ENCODE results near the gene CAVIN1. TPM values are rescaled to one million over a fixed set of nuclear protein-coding genes. Genes with fewer than 3 reads are reported as not detected.
"Not testable (repeated sequence)": the region's sequence is repeated elsewhere in the genome, so short reads cannot be mapped to it uniquely, and the experiment has no call there.

Gene CAVIN1
- total RNA-seq, 1 donor from 2014 or later, result 177 TPM

DNA sequence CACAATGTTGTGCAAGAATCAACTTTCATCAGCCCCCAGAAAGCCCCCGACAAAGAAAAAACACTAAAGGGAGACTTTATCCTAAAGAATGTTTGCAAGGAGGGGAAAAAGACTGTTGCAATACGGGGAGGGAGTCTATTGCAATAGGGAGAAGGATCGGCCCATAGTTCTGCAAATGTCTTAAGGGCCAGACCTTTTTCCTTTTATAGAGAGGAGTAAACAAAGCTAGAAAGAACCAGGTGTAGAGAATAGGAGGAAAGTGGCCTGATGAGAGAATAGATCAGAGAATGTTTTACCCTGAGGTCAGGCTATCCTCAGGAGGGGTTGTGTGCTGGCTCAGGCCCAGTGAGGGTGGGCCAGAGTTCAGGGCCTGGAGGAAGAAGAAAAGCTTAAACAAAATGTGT is 8.7 kb upstream of the CAVIN1 start:
- DNase-seq (ENCODE audit: low spot score), result no peak

DNA sequence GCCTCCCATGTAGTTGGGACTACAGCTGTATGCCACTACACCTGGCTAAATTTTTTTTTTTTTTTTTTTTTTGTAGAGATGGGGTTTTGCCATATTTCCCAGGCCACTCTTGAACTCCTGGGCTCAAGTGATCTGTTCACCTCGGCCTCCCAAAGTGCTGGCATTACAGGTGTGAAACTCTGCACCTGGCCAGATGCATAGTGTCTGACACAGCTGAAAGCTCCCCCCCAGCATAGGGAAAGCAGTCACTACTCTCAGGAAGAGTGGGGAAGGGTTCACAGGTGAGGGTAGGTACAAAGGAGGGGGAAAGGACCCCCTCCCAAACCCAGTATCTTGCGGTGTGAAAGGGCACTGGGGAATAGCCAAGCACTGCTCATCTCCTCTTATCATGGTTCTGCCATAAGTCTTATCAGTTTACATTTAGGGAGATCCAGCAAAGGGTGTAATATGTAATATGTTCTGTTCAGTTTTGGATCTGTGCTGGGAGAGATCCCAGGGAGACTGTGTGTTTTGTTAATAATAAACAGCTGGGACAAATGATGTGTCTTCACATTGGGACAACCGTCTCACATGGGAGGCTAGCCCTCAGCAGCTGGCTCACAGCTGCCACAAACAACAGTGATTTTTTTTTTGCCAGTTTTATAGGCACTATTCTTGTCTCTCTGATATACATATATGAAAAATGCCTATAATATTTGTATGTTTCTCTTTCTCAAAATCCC is 6.8 kb upstream of the CAVIN1 start:
- no peak for DNase-seq (ENCODE audit: low spot score)

DNA sequence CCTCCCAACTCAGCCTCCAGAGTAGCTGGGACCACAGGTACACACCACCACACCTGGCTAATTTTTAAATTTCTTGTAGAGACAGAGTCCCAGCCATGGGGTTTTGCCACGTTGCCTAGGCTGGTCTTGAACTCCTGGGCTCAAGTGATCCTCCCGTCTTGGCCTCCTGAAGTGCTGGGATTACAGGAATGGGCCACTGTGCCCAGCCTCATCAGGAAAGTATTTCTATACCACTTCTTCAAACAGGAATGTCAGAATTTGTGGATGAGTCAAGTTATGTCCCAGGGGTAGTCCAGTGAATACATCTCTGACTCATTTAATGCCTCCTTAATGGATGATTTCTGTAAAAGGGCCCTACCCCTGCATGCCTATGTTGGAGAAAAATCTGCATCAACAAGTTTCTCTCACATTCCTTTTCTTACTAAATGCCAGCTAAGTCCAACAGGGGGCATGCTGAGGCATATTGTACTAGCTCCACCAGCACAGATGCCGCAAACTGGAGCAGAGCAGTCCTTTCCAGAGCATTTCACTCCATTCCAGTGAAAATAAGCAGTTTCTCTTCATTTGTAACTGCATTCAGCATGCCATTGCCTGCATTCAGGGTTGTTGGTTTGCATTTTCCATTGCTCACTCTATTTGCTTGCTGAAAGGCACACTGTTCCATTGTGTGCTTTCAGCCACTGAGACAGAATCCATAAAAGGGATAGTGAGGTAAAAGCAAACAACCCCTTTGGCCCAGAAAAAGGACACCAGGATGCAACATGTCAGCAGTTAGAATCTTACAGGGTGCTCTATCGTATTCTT is 5.3 kb upstream of the CAVIN1 start:
- DNase-seq (ENCODE audit: low spot score), result peak; percentile 73

DNA sequence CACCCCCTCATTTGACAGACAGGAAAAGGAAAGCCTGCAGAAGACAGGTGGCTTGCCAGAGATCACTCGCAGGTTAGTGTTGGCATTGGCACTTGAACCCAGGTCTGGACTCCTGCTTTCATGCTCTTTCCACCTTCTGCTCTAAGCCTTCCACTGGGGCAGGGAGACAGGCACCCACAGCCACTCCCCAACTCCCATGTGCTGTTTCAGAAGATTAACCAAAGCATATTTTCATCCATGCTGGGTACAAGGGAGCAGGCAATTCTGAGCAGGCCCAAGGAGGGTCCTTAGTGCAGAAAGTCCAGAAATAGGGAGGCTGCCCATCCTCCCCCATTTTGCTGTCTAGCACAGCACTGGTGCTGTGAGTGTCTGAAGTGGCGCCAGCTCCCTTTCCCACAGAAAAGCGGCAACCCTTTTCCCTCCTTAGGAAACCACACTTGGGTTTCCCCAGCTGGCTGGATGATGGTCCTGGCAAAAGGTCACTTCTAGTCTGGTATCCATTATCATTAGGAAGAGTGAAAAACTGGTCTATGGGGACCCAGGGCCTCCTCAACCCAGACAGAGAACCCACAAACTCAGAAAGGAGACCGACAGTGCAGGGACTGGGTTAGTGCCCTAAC is 2.0 kb upstream of the CAVIN1 start:
- no peak for DNase-seq (ENCODE audit: low spot score)

DNA sequence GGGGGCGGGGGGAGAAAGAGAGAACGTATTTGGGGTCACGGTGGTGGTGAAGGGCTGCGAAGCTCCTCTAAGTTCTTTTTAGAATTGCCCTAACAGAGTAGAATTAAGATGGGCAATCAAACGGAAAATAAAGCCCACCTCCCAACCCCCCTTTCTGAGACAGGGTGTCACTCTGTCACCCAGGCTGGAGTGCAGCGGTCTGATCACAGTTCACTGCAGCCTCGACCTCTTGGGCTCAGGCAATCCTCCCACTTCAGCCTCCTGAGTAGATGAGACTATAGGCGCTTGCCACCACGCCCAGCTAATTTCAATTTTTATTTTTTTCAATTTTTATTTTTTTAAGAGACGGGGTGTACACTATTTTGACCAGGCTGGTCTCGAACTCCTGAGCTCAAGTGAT is 710 bp upstream of the CAVIN1 start:
- DNase-seq (ENCODE audit: low spot score), result no peak

DNA sequence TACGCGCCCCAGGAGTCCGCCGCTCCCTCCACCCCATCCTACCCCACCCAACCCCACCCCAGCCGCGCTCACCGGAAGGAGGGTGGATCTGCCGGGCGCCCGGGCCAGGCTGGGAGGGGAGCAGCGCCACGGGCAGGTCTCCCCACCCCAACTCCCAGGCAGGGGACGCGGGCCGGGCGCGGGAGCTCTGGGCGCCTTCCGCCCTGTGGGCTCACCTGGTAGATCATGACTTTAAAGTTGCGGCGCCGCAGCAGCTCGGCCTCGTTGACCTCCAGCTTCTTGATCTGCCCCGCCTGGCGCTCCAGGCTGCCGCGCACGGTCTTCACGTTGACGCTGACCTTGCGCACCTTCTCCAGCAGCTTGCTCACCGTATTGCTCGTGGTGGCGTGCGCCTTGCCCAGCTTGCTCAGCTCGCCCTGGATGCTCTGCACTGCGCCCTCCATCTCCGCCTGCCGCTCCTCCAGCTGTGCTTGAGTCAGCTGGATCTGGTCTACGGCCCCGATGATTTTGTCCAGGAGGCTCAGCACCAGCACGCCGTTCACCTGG is 571 bp downstream of the CAVIN1 start:
- DNase-seq (ENCODE audit: low spot score), result peak; percentile 51

DNA sequence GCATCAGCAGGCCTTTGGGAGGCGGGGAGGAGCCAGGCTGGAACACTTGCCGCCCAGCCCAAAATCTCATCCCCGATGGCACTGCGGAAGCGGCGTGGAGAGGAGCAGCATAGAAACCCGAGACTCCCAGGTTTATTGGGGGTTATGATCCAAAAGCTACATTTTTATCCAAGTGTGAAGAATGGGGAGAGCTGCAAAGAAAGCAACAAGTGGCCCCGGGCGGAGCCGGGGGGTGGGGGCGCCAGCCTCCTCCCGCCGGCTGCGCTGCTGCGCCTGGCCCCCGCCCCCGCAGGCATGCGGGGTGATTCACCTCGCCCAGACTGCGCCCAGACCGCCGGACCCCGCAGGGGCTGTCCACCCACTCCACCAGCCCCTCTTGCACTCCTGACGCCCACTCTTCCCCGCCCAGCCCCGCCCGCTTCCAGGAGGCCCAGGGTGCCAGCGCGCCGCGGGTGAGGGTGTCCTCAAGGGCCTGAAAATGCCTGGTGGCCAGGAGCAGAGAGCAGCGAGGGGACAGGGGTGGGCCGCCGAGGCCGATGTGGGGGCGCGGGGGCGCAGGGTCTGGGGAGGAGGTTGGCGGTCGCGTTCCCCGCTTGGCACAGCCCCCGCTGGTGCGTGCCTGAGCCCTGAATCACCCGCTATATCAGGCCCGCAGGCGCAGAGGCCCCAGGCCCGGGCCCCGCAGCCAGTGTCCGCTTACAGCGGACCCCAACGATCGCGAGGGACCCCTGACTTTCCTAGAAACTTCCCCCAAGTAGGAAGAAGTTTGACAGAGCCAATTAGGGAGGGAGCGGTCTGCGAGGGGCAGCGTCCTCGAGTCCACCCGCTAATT is 1.3 kb downstream of the CAVIN1 start:
- DNase-seq (ENCODE audit: low spot score), result peak; percentile 58

DNA sequence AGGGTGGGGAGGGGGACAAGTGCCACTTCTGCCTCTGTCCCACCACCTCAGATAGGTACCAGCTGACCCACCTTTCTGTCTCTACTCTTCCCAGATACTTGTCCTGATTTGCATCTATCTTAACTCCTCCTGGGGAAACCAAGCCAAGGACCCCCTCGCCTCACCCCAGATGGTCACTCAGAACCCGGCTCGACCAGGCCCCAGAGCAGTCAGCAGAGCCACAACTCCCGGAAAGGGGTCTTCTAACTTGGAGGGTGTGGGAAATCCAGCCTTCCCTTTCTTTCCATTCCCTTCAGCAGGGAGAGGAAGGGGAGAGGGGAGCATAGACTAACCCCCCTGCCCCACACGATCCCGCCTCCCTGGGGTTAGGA is 1.9 kb downstream of the CAVIN1 start:
- DNase-seq (ENCODE audit: low spot score), result no peak

DNA sequence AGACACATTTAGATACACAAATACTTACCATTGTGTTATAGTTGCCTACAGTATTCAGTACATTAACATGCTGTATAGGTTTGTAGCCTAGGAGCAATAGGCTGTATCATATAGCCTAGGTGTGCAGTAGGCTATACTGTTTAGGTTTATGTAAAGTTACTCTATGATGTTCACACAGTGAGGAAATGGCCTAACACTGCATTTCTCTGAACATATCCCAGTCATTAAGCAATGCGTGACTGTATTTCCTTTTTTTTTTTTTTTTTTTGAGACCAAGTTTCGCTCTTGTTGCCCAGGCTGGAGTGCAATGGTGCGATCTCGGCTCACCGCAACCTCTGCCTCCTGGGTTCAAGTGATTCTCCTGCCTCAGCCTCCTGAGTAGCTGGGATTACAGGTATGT is 5.1 kb downstream of the CAVIN1 start:
- DNase-seq (ENCODE audit: low spot score), result not testable (repeated sequence)

DNA sequence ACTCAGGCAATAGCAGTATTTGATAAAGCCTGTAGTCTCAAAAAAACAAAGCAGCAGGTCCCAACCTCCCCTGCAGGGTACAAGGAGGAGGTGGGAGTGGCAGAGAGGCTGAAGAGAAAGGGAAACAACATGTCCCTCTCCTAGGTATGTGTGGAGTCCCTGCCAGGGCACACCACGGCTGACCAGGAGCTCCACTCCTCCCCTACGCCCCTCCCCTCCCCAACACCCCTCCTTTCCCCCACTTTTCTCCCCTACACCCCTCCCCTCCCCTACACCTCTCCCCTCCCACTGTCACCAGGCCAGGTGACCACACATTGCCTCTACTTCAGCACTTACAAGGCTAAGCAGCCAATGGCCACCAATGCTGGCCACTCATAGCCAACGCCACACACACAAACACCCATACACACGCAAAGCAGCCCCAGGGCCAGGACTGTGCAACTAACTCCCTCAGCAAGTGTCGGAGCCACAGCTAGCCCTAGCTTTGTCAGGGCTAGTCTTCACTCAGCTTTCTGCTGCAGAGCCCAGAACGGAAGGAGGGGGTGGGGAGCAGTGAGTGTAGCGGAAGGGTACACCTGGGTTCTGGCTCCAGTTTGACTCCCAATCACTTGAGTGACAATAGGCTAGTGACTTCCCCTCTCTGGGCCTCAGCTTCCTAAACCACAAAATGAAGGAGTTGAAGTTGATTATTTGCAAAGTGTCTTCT is 8.2 kb downstream of the CAVIN1 start:
- no peak for DNase-seq (ENCODE audit: low spot score)

DNA sequence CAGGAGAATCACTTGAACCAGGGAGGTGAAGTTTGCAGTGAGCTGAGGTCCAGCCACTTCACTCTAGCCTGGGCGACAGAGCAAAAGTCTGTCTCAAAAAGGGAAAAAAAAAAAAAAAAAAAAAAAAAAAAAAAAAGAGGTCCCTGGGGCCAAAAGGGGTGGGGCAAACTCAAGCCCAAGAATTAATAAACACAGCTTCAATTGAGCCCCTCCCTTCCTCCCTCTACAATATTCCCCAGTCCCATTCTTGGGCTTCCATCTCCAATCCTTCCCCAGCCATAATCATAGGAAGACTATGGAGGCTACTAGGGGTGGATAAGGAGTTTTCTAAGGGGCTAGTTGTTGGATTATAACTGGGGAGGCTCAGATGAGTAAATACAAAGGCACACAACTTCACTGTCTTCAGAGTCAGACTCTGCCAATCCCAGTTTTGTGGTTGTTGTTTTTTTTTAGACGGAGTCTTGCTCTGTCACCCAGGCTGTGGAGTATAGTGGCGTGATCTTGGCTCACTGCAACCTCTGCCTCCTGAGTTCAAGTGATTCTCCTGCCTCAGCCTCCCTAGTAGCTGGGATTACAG is 9.5 kb downstream of the CAVIN1 start:
- no peak for DNase-seq (ENCODE audit: low spot score)

DNA sequence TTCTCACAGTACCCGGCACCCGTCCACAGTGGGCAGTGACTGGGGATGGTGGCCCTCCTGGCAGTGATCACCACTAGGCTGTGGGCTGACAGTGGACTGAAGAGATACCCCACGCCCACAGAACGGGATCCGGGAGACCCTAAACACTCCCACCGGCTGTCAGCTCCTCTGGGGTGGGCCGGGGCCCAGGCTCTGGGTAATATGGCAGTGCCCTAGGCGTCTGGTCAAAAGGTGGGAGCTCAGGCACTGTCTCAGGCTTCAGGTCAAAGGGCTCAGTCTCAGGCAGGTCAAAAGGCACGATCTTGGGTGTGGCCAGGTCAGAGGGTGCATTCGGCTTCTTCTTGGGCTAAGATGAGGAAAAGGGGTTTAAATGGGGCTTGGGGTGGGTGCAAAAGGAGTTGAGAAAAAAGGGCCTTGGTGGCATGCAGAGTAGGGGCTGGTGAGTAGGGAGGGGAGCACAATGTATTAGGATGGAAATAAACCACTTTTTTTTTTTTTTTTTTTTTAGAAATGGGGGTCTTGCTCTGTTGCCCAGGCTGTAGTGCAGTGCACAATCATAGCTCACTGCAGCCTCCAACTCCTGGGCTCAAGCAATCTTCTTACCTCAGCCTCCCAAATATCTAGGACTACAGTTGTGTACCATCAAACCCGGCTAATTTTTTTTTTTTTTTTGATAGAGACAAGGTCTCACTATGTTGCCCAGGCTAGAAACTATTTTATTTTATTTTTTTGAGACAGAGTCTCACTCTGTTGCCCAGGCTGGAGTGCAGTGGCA is 11.0 kb downstream of the CAVIN1 start:
- no peak for DNase-seq (ENCODE audit: low spot score)

DNA sequence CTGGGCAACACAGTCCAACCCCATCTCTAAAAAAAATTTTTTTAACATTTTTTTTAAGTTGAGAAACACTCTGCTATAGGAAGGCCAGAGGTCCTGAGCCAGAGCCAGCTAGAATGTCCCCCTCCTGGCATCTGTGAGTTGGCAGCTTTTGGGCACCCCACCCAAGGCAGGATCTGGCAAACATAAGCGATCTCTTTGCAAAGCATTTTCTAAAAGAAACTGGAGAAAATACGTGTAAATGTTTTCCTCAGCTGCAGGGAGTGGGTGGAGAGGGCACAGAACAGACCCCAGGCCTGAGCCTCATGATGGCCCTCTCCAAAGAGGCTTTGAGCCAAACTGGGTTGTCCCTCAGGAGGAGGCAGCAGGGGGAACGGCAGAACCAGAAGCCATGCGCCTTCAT is 11.7 kb downstream of the CAVIN1 start:
- DNase-seq (ENCODE audit: low spot score), result no peak

DNA sequence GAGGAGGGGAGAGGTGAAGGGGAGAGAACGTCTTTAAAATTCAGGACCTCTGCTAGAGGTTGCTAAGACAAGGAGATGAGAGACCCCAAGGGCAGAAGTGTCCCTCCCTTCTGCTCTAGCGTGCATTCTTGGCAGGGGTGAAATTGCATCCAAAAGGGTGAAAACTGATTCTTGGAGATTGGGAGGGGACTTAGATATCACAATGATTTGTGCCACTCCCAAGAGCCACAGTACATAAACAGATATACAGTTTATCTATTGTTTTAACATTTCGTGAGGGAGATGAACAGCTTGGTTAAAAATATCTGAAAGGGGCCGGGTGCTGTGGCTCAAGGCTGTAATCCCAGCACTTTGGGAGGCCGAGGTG is 12.8 kb downstream of the CAVIN1 start:
- DNase-seq (ENCODE audit: low spot score), result no peak

DNA sequence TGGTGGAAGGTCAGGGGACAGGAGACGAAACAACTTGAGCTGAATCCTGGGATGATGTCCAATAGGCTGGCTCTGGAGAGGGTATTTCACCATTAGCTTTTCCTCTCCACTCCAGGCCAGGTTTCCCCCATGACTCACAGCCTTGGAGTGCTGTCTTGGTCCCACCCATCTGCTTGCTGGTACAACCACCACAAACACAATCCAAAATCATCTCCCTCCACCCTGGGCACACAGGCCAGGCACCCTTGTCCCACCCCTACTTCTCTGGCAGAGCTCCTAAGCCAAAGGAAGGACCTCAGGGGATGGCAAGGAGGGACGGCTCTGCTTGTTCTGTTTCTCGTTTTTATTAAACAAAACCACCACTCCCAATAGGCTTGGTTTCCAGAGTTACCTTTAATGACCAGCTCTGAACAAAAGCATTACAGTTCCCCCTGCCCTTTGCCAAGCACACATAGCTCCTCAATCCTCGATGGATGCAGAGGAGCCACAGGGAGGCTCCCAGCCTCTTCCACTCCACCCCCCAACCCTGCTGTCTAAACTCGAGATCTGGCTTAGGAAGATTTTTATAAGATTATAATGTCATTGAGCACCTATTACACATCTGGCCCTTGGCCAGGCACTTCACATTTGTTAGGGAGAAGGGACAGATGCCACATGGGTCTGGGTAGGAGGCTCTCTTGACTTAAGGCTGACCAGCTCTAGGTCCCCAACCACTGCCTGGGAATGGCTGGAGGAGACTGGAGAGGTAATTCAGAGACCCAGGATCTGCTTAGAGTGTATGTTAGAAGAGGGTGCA is 13.3 kb downstream of the CAVIN1 start:
- peak; percentile 76 for DNase-seq (ENCODE audit: low spot score)

DNA sequence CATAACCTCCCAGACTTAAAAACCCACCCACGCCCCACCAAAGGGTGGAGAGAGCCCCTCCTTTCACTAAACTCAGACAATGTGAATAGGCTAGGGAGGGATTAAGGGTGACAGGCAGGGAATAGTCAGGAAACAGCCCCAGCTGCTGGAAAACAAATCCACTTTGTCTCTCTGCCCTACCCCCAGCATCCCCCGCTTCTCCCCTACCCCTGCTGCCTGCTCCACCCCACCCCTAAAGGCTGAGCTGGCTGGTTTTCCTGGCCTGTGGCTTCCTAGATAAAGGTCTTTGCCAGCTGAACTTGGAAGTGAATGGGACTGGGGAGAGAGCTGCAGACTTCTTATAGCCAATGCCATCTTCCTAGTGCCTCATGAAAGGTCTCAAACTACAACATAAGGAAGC is 15.0 kb downstream of the CAVIN1 start:
- no peak for DNase-seq (ENCODE audit: low spot score)

DNA sequence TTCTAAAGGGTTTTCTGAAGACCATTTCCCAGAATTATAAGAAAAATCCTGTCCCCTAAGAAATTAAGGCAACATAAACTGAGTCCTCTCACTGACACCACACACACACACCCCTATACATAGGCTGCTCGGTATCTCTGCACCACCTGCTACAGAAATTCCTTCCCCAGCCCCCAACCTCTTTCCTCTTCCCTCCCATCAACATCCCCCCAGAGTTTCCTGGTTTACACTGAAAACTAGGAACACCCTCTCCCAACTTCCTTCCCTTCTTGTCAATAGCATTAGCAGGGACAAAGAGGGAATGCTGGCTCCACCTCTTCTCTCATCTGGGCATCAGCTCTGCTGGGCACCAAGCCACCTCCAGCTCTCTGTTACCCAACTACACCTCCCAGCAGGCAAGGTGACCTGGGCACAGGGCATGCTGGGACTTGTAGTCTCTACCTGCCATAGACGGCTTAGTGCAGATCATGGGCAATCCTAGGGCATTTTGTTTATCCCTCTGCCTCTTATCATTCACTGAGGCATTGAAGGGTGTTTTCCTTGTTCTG is 15.7 kb downstream of the CAVIN1 start:
- peak; percentile 84 for DNase-seq (ENCODE audit: low spot score)

DNA sequence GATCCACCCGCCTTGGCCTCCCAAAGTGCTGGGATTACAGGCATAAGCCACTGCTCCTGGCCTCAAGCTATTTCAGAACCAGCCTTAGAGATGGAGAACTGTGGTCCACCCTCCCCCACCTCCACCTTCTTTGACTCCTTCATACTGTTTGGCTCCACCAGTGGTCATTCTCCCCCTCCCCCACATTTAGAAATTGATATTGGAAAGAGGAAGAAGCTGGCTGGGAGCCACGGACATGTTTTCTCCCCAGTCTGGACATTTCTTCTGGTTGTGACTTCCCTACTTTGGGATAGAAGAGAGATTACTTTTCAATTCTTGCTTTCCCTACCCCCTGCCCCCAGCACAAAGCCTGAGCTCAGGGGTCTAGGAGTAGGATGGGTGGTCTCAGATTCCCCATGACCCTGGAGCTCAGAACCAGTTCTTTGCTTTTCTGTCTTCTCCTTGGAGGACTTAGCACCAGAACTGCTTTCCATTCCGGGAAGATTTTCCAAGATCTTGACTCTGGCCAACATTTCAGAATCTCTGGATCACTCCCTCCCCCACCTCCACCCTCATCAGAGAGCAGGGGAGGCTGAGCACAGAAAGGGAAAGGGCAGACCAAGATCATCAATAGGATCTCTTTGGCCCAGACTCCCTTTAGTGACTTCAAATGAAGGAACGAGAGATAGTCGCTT is 16.3 kb downstream of the CAVIN1 start:
- DNase-seq (ENCODE audit: low spot score), result no peak
